Embryonic facial prominence (tissue), 1 donor: ENCODE measurements around the gene MYO15B.

ENCODE experiments used
- DNase-seq: peaks from one replicate; pipeline ENCODE4 v3.0.0-alpha.2; 2016; ENCODE audit errors: extremely low spot score

Gene MYO15B

DNA sequence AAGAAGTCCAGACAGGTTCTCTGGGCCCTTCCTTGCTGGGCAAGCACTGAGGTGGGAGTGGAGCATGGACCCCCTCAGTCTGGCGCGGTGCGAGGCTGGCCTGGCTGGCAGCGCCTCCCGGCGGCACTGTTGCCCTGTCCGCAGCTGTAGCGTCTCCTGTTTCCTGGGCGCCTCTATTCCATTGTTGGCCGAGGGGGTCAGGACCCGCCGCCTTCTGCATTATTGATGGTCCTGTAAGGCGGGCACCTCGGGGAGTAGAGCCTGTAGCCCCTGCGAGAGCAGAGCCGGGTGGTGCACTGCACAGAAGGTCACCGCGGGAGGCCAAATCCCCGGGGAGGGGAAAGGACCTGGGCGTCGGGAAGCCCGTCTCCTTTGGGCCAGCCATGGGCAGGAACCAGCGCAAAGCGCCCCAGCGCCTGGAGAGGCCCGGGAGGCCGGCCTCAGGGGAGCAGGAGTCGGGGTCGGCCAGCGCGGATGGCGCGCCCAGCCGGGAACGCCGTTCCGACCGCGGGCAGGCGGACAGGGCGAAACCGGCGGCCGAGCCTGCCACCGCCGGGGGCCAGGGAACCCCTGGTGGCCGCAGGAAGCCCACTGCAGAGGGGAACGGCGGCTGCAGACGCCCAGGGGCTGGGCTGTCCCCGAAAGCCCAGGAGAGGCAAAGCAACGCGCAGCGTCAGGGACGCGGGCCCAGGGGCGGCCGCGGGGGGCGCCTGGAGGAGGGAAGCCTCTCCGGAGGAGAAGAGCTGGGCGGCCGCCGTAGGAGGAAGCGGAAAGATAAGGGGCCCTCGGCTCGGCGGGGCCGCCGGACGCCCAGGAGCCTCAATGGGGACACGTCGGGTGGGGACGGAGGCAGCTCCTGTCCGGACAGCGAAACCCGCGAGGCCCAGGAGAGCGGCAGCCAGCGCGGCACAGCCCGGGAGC is at the start of gene MYO15B:
TSS of gene MYO15B (plus strand) at position 126 of the 921 bp plus-strand sequence. CDS start at position 384, 258 bp downstream.
- peak; percentile 43 for DNase-seq

DNA sequence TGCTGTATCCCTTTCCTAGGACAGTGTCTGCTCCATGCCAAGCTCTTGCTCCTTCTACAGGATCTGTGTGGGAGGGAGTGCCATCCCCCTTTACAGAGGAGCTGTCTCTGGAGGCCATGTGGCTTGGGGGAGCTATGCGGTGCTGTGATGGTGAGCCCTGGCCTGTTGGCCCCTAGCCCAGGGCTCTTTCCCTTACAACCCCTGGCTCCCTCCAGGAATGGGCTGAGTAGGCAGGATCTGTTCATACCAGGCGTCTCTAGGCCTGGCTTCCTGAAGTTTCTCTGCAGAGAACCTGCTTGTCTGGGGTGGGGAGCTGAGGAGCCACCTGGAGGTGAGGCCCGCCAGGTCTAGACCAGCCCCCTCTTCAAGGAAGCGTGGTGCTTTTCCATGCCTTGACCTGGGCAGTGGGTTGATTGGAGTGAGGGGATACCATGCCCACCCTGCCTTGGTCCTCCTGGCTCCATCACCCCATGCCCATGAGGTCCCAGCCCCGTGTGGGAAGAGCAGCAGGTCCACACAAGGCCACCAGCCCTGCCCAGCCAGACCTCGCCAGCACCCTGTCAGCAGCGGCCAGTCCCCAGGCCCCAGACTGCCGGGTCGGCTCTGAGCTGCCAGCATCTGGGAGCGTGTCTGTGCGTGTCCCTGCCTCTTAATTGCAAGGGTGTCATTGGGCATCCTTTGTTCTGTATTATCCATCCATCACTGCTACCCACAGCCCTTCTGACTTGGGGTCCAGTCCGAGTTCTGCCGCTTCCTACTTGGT is 47.5 kb upstream of the MYO15B start:
- DNase-seq, result no peak

DNA sequence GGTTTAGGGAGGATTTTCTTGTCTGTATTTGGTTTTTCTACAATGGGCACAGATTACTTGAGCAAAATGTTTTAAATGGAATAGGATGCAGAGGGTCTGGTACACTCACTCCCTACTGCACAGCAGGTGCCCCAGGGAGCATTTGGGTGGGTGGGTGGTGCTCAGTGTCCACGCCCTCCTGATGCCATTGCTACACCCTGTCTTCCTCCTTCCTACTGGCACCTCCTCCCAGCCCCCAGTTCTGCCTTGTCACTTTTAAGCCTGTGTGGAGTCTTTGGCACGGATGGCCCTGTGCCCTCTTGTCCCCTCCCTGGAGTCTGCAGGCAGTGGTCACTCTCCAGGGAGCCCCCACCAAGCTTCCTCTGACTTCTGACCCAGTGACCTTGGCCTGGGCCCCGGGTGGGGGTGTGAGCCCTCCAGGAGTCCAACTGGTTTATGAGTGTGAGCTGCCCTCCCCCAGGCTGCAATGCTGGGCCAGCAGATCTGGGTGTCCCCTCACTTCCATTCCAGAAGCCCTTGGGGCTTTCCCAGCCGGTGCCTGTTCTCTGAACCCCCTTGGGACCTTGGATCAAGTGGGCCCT is 46.6 kb upstream of the MYO15B start:
- DNase-seq, result no peak

DNA sequence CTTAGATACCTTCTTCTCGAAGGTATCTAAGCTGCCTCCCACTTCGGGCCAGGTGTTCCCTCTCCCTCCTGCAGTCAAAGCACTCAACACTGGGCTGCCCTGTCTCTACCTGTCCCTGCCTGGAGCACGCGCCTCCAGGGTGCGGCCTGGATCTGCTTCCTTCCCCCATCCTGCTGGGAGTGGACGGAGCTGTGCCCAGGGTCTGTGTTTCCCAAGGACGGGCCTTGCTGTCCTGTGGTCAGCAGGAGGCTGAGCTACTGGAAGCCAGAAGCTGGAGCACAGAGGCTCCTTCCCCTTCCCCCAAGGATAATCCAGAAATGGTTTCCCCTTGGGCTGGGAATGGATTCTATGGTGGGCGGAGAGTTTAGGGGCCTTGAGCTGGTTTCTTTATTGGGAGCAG is 45.4 kb upstream of the MYO15B start:
- no peak for DNase-seq

DNA sequence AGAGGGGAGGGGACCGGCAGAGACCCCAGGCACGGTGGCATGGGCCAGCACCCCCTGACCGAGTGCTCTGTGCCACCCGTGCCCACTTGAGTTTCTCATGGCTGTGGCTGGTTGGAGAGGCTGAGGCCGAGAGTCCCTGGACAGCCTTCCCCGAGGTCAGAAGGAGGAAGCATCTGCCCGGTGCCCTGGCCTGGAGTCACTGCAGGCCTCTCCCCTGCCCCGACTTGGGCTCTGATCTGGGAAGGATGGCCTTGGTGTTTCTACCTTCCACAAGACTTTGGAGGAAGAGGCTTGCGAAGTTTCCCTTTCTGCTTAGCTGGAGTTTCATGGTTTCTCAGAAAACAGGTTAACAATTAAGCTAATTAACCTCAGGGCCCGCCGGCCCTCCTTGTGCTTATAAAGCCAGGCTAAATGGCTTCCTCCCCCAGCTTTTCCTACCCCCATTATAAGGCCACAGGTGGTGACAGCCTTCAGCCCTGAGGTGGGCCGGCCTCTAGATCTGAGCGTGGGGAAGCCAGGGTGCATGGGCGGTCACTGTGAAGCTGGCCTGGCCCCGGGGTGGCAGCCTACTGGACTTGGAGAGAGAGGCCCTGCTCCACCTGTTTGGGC is 44.8 kb upstream of the MYO15B start:
- DNase-seq, result no peak

DNA sequence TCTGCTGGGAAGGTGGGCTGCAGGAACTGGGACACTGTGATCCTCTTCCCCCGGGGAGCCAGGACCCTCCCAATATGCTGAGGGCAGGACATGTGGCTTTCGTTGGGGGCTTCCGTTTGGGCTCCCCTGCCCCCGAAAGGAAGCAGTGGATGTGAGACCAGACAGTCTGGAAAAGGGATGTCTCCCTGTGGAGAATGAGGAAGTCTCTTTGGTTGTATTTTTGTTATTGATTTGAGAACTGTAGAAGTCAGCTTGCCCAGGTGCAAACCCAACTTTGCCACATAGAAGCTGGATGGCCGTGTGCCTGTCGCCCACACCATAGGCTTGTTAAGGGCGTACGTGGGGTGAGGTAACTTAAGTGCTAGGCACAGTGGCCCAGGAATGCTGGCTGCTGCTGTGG is 43.4 kb upstream of the MYO15B start:
- no peak for DNase-seq

DNA sequence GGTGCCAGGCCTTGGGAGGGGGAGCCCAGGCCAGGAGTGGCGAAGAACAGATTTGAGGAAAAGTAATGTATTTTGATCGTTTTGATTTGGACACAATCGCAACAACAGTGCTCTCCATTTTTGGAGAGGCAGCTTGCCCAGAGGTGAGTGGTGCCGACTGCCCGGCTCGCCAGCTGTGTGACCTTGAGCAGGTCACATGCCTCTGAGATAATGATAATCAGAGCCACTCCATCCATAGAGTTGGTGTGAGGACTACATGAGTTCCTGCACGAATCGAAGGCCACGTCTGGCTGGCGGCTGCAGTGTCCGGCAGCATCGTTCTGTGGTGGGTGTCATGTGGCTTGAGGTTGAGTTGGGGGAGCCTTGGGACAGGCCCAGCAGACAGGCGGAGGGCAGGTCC is 41.4 kb upstream of the MYO15B start:
- no peak for DNase-seq

DNA sequence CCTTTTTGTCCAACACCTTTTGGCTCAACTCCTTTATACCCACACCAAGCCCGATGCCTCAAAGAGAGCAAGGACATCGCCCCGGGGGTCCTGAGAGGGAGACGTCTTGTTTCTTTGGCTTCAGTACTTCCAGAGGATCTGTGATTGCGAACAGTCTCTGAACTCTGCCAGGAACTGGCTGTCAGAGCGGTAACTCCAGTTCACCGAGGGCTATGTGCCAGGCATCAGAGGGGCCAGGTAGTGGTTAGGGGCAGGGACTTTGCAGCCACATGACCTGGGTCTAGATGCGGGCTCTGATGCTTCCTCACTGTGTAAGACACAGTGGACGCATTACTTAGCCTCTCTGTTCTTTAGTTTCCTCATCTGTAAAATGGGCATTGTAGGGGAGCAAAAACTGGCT is 40.5 kb upstream of the MYO15B start:
- no peak for DNase-seq

DNA sequence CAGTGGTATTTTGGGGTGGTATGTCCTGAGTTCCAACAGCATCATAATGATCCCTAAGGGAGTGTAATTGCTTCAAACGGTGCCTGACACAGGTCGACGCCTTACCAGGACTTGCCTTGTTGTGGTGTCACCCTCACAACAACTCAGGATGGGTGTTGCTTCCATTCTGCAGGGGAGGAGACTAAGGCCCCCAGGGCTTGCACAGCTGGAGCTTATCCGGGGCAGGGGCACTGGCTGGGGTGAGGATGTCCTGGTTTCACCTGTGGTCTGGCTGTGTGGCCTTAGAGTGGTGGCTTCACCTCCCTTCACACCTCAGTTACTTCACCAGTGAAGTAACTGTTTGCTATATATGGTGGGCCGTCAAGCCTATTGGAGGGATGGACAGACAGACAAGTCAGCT is 38.8 kb upstream of the MYO15B start:
- no peak for DNase-seq

DNA sequence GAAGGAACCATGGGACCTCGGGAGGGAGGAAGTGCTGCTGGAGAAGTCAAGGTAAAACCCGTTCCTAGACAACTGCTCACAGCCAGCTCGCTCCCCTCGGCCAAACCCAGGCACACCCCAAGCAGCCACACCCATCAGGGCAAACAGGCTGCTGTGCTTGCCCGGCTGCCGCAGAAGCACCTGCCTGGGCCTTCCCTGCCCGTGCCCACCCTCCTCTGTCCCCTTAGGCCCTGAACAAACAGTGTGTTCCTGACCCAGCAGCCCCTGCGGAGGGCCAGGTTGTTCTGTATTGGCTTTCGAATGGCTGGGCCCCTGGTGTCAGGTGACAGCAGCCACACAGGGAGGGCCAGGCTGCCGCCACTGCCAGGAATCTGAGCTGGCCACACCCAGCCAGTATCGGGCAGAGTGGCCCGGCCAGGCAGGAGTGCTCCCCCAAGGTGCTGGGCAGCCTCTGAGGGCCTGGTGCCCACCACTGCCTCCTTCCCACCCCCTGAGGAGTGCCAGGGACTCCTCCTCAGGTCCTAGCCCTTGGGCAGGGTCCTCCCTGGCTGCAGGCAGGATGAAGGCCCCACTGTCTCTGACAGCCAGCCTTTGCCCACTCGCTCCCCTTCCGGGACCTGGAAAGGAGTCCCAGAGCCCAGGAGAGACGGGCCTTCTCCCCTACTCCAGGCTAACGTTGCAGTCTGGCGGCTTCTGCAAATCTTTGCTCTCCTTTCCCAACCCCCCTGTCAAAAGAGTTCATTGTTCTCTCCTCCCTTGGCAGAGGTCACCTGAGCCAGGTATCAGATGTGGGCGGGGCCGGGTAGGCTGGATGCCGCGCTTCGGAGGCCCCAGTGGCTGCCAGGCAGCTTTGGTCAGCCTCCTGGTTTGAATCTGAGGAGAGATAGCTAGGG is 38.1 kb upstream of the MYO15B start:
- no peak for DNase-seq

DNA sequence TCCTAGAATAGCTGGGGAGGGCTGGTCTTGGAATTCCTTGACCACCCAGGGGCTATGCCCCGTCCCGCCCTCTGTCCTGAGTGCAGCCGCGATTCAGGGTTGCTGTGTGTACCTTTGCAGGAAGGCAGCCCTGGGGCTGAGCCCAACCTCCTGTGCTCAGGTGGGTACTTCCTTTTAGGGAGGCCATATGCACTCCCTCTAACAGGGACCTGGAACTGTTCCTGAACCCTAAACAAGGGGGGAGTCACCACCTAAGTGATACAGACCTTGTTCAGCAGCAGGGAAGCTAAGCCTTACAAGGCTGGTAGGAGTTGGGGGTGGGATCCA is 37.5 kb upstream of the MYO15B start:
- no peak for DNase-seq

DNA sequence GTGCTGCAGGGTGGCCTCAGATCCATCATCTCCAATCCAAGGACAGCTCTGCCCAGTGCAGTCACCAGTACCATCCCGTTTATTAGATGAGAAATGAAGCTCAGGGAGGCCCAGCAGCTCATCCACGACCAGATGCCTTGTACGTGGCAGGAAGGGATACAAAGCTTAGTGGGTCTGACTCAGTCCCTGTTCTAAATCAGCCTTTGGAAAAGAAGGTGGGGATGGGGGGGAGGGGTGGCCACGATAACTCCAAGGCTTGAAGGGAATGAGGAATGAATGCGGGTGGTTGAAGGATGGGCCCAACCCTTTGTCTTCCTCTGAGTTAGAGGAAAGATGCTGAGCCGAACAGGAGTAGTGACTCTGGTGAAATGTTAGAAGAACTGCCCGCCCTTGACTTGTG is 36.3 kb upstream of the MYO15B start:
- DNase-seq, result no peak

DNA sequence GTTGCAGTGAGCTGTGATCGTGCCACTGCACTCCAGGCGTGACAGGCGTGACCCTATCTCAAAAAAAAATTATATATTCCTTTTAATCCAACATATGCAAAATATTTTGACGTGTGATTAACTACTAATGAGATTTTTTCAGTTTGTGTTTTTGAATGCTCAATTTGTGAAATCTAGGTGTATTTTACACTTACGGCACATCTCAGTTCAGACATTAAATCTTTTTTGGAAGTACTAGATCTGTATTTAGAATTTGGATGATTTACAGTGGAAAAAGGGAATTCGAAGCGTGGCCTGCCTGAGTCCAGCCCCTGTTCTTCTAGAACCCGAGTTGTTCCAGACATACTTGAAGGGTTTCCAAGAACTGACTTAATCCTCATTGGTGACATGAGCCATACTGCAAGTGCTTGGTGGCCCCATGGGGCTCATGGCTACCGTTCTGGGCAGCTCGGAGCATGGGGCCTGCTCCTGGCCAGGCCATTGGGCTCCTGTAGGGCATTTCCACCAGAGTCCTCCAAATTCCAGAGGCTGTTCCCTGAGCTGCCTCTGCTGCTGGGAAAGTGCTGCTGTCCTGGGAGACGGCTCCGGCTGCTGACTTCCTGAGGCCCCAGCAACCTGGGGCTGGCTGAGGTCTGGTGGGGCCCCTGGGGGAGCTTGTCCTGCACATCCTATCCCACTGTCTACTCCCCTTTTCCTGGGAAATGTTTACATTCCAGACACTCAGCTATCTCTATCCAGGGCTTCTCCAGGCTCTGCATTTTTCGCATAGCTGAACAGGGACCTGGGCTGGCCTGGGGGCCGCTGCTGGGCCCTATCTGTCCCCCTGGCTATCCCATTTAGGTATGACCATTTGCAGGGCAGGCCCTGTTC is 34.9 kb upstream of the MYO15B start:
- no peak for DNase-seq

DNA sequence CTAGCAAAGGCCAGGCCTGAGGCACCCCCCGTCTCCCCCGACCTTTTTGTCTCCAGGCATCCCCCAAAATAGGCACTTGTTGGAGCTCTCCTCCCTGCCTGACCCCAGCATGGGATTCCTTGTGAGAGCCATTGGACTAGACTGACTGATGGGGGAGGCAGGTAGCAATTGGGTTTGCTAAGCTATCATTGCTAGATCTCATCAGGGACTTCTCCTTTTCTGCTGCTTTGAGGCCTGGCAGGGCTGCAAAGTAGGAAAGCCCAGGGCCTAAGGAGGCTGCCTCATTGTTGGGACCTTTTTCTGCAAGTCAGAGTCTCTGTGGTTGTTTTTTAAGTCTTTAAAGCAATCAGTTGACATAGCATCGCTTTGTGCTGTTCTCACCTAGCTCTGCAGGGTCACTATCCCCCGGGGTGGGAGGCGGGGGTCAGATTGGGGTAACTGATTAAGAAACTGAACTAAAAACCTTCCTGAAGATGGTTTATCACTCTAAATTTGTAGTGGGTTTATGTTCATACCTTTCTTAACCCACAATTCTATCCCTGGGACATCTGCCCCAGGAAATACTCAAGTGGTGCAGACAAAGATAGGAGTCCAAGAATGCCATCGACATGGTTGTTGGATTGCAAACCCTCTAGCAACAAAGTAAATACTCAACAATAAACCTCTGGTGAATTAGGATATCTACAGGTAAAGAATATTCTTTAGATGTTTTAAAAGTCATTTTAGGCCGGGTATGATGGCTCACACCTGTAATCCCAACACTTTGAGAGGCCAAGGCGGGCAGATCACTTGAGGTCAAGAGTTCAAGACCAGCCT is 34.1 kb upstream of the MYO15B start:
- DNase-seq, result no peak

DNA sequence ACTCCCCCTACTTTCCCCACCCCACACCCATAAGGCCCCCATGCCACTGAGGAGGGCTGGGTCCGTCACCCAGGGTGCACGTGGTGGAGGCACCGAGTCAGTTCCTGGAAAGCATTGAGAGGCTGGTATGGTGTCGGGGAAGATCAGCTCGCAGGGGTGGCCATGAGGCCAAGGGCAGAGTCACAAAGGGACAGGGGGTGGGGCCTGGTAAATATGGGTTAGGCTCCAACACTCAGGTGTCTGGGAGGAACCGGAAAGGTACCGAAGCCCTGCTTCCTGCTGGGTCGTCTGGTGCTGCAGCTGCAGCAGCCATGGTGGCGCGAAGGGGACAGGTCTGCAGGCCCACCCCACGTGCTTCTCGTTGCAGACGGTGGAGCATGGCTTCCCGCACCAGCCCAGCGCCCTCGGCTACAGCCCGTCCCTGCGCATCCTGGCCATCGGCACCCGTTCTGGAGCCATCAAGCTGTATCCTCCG is 31.9 kb upstream of the MYO15B start:
- no peak for DNase-seq

DNA sequence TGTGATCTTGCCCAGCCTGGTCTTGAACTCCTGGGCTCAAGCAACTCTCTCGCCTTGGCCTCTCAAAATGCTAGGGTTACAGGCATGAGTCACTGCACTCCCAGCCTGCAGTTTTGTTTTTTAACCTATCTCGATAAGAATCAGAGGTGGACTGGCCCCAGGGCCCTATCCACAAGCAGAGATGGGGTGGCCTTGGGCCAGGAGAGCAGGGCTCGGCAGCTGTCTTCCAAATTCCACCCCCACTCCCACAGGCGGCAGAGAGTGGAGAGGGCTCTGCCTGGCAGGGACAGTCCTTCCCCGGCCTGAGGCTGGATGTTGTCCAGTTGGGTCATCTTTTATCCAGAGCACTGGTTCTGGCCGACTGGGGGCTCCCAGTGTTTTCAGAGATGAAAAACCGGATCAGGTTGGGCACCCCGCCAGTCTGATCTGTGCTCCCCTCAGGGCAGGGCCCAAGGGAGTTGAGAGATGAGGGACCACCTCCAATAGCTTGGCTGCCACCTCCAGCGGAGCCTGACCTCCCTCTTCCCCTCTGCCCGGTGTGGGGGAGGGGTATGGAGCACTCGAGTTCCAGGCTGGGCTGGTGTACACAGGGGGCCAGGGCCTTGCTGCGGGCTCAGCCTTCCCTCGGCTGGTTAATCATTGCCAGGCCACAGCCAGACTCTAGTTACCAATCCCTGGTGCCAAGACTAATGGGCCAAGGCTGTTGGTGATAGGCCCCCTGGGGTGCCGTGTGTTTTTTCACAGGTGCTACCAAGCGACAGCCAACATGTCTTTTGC is 30.3 kb upstream of the MYO15B start:
- DNase-seq, result no peak

DNA sequence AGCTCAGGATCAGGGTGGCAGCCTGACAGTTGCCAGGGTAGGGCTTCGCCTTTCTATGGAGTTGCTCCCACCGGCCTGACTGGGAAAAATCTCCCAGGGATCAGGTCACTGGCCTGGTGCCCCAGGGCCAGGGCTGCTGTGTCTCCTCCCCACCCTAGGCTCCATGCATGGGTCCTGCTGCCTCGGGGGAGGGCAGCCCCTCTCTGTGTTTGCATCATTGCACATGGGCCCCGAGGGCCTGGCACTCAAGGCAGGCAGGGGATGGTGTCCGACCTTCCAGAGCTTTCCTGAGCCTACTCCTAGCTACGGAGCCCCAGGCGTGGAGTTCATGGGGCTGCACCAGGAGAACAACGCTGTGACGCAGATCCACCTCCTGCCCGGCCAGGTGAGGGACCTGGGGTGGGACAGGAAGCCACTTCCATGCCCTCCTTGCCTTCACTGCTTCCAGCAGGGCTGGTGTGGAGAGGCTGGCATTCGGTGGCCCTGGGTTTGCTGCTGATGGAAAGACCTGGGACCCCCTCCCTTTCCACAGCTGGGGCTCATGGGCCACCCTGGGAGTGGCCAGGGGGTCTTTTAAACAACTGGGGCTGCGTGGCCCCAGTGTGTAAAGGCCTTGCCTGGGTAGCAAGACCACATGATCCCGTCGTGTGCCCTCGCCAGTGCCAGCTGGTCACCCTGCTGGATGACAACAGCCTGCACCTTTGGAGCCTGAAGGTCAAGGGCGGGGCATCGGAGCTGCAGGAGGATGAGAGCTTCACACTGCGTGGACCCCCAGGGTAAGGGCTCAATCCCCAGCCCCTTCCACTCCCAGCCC is 29.5 kb upstream of the MYO15B start:
- no peak for DNase-seq
